GM12875 (cell line): ENCODE data around the gene GNPAT.

Experiments
- H3K4me3 ChIP-seq: one replicate; pipeline ENCODE4 v1.5.1; 2011; ENCODE audit warnings: low read depth, low read length, control low read depth
- TF ChIP-seq, protein P1 (sequence below): IDR thresholded peaks from 2 replicates; pipeline ENCODE4 v1.5.1; 2011; ENCODE audit warnings: low read depth, mild to moderate bottlenecking, control low read depth, inconsistent platforms, low read length, moderate library complexity, borderline replicate concordance; ENCODE audit not compliant: insufficient read depth

The GNPAT gene

GRCh38 chr1:231317306-231318014 lies 76.4 kb downstream of the GNPAT start:
- TF ChIP-seq, protein P1, sequence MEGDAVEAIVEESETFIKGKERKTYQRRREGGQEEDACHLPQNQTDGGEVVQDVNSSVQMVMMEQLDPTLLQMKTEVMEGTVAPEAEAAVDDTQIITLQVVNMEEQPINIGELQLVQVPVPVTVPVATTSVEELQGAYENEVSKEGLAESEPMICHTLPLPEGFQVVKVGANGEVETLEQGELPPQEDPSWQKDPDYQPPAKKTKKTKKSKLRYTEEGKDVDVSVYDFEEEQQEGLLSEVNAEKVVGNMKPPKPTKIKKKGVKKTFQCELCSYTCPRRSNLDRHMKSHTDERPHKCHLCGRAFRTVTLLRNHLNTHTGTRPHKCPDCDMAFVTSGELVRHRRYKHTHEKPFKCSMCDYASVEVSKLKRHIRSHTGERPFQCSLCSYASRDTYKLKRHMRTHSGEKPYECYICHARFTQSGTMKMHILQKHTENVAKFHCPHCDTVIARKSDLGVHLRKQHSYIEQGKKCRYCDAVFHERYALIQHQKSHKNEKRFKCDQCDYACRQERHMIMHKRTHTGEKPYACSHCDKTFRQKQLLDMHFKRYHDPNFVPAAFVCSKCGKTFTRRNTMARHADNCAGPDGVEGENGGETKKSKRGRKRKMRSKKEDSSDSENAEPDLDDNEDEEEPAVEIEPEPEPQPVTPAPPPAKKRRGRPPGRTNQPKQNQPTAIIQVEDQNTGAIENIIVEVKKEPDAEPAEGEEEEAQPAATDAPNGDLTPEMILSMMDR: no peak

DNA sequence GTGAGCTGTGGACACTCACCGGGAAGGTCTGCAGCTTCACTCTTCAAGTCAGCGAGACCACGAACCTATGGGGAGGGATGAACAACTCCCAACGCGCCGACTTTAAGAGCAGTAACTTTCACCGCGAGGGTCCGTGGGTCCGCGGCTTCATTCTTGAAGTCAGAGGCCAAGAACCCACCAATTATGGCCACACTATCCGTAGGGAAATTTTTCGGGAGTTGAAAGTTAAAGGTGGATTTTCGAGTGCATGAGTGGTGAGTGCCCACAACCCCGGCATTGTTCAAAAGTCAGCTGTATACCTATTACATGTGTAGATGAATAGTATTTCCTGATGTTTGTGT lies 77.0 kb downstream of the GNPAT start:
- TF ChIP-seq, protein P1: no peak
- H3K4me3 ChIP-seq: no peak overlapping the region

More at GRCh38 chr1:231317306-231318014, 76.4 kb downstream of the GNPAT start:
- H3K4me3 ChIP-seq: no peak overlapping the region

DNA sequence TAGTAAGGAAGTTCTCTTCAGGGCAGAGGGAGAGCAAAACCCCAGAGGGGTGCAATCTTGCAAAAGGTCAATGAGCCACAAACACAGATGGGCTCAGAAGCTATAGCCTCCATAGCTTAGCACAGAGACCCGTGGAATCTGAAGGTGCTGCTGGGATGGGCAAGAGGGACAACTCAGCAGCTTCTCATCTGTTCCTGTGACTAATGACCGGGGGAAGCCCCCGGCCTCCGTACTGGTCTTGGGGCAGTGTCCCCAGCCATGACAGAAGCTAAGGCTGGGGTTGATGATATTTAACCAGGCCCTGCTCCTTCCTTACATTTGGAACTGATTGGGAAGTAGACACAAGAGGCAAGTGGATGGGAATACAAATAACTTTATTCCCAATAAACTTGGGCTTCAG lies 77.6 kb downstream of the GNPAT start:
- H3K4me3 ChIP-seq: no peak overlapping the region
- TF ChIP-seq, protein P1: no peak

DNA sequence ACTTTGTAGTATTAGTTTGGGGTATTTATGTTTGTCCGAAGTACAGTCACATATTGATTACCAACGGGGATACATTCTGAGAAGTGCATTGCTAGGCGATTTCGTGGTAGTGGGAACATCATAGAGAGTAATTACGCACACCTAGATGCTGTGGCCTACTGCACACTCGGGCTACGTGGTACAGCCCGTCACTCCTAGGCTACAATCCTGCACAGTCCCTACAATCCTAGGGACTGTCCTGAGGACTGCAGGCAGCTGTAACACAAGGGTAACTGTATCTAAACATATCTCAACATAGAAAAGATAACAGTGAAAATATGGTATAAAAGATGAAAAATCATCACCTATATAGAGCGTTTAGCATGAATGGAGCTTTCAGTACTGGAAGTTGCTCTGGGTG lies 78.1 kb downstream of the GNPAT start:
- no peak overlapping the region for H3K4me3 ChIP-seq
- TF ChIP-seq, protein P1: no peak

DNA sequence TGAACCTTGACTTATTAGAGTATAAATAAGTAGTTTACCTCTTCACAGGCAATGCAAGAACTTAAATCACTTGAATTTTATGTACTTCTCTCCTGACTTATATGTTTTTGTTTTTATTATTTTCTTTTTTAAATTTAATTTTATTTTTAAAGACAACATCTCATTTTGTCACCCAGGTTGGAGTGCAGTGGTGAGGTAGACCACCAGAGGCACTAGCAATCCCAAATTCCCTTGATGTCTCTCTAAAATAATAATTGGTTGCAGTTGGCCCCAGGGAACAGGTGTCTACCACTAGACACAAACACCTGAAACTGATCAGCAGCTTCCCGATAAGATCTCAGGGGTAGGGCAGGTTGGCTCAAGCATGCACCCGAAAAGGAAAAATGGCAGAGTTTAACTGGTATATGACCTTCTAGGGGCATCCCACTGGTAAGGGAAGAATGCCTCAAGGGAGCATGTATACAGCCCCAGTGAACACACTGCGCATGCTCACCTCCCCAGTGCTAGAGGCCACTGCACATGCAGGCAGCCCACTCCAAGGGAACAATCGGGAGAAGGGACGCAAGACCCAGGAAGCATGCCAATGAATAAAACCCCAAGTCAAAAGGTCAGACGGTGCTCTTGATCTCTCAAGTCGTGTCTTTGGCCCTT lies 82.0 kb downstream of the GNPAT start:
- TF ChIP-seq, protein P1: no peak
- no peak overlapping the region for H3K4me3 ChIP-seq

DNA sequence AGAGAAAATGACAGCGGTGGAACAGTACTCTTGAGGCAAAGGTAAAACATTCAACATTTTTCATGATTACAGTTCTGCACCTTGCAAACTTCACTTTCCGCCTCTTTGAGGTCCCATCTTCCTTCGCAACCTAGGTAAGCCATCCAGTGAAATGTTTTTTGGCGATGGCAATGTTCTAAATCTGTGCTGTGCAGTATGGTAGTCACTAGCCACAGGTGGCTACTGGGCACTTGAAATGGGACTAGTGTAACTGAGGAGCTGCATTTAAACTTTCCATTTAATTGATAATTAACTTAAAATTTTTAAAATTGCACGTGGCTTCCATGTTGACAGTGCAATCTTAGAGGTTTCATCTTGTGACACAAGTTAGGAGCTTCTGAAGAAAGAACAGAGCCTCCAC lies 83.6 kb downstream of the GNPAT start:
- TF ChIP-seq, protein P1: no peak

GRCh38 chr1:231326248-231326647 lies 85.2 kb downstream of the GNPAT start:
- H3K4me3 ChIP-seq: no peak overlapping the region
- TF ChIP-seq, protein P1: no peak

More for the DNA sequence above, 83.6 kb downstream of the GNPAT start:
- H3K4me3 ChIP-seq: no peak overlapping the region
